OCI-LY7 (cell line): Measurements from ENCODE around the gene CCDC88B. TPM values are rescaled to one million over a fixed set of nuclear protein-coding genes. Genes with fewer than 3 reads are reported as not detected.

Experiments
- BruUV-seq: library from RNA; stranded (reverse); fragments of 400-500 nt; replicated peaks from 2 replicates; lab custom pipeline; 2021; lab: Mats Ljungman, UMichigan
- CTCF ChIA-PET: fragments of 300-600 bp; sonication (Branson Sonifier 250); formaldehyde crosslinking; loops from one replicate; lab custom pipeline; 2022; ENCODE audit warnings: antibody characterized with exemption; ENCODE audit not compliant: unreplicated experiment; lab: Charles Lee
- POLR2A ChIA-PET: fragments of 300-600 bp; sonication (Branson Sonifier 250); formaldehyde crosslinking; loops from one replicate; lab custom pipeline; 2022; ENCODE audit warnings: antibody characterized with exemption; lab: Charles Lee
- DNase-seq: peaks from one replicate; pipeline ENCODE4 v3.0.0-alpha.2; 2015; ENCODE audit warnings: low spot score
- H2AFZ ChIP-seq: fragments of 200-600 bp; sonication (generic), shearing (Covaris generic); 2 replicates; pipeline ENCODE4 v1.6.1; 2014; ENCODE audit warnings: mild to moderate bottlenecking, antibody characterized with exemption, low read length, moderate library complexity
- H3K27ac ChIP-seq: fragments of 200-600 bp; sonication (generic); 2 replicates; pipeline ENCODE4 v1.5.1; 2014; ENCODE audit warnings: mixed run types, low read depth, mild to moderate bottlenecking, moderate library complexity, low read length, inconsistent platforms; ENCODE audit not compliant: poor library complexity, severe bottlenecking
- H3K36me3 ChIP-seq: fragments of 200-600 bp; sonication (generic); 2 replicates; pipeline ENCODE4 v1.6.1; 2014; ENCODE audit warnings: mild to moderate bottlenecking, antibody characterized with exemption, low read length, moderate library complexity, mixed read lengths; ENCODE audit not compliant: insufficient read depth
- H3K4me1 ChIP-seq: fragments of 200-600 bp; sonication (generic); 2 replicates; pipeline ENCODE4 v1.5.1; 2014; ENCODE audit warnings: mild to moderate bottlenecking, low read length; ENCODE audit not compliant: insufficient read depth, poor library complexity, severe bottlenecking
- H3K4me2 ChIP-seq: fragments of 200-600 bp; sonication (generic); 2 replicates; pipeline ENCODE4 v1.6.1; 2014; ENCODE audit warnings: mild to moderate bottlenecking, low read length
- H3K4me3 ChIP-seq: fragments of 200-600 bp; sonication (generic); 2 replicates; pipeline ENCODE4 v1.5.1; 2014; ENCODE audit warnings: mild to moderate bottlenecking, low read depth, low read length; ENCODE audit not compliant: poor library complexity, severe bottlenecking
- H3K79me2 ChIP-seq: fragments of 200-600 bp; sonication (generic); 2 replicates; pipeline ENCODE4 v1.6.1; 2016; ENCODE audit warnings: low read depth, mild to moderate bottlenecking, low read length, moderate library complexity, mixed read lengths; ENCODE audit not compliant: insufficient read depth
- H3K9me2 ChIP-seq: fragments of 200-600 bp; sonication (generic); 2 replicates; pipeline ENCODE4 v1.6.1; 2016; ENCODE audit warnings: mild to moderate bottlenecking, low read length, mixed read lengths; ENCODE audit not compliant: insufficient read depth
- H3K9me3 ChIP-seq: fragments of 200-600 bp; sonication (generic); 2 replicates; pipeline ENCODE4 v1.6.1; 2014; ENCODE audit warnings: mild to moderate bottlenecking, mixed run types, low read length, mixed read lengths
- H4K20me1 ChIP-seq: fragments of 200-600 bp; sonication (generic); 2 replicates; pipeline ENCODE4 v1.6.1; 2014; ENCODE audit warnings: mild to moderate bottlenecking, antibody characterized with exemption, low read length, moderate library complexity, mixed read lengths; ENCODE audit not compliant: insufficient read depth
- EZH2phosphoT487 ChIP-seq: fragments of 200-600 bp; sonication (generic); IDR thresholded peaks from 2 replicates; pipeline ENCODE4 v1.6.1; 2018; ENCODE audit warnings: low read depth, borderline replicate concordance, mild to moderate bottlenecking, mixed run types, antibody characterized with exemption, low read length, moderate library complexity, mixed read lengths
- intact Hi-C: fragments of 100-400 bp; cut with micrococcal nuclease; formaldehyde crosslinking; loops from one replicate; pipeline ENCODE4 v1.10.0; 2022; ENCODE audit not compliant: unreplicated experiment
- total RNA-seq, 2 experiments: library from RNA; depleted of rRNA in 1 of 2; stranded (reverse); fragments of >200 nt in 1 of 2; shearing (Covaris generic) in 1 of 2; gene quantifications; 2 replicates each; pipeline ENCODE4 v1.2.3, GENCODE V29; 2014 to 2022
- TF ChIP-seq, protein P1 (sequence below): fragments of 200-600 bp; sonication (generic); conservative IDR thresholded peaks from 2 replicates; pipeline ENCODE4 v1.5.1; 2014; ENCODE audit warnings: mild to moderate bottlenecking, antibody characterized with exemption, low read length, moderate library complexity, mixed read lengths

Gene CCDC88B
- total RNA-seq, 2 experiments from 2014 or later, result 40.7 to 67.2 TPM

DNA sequence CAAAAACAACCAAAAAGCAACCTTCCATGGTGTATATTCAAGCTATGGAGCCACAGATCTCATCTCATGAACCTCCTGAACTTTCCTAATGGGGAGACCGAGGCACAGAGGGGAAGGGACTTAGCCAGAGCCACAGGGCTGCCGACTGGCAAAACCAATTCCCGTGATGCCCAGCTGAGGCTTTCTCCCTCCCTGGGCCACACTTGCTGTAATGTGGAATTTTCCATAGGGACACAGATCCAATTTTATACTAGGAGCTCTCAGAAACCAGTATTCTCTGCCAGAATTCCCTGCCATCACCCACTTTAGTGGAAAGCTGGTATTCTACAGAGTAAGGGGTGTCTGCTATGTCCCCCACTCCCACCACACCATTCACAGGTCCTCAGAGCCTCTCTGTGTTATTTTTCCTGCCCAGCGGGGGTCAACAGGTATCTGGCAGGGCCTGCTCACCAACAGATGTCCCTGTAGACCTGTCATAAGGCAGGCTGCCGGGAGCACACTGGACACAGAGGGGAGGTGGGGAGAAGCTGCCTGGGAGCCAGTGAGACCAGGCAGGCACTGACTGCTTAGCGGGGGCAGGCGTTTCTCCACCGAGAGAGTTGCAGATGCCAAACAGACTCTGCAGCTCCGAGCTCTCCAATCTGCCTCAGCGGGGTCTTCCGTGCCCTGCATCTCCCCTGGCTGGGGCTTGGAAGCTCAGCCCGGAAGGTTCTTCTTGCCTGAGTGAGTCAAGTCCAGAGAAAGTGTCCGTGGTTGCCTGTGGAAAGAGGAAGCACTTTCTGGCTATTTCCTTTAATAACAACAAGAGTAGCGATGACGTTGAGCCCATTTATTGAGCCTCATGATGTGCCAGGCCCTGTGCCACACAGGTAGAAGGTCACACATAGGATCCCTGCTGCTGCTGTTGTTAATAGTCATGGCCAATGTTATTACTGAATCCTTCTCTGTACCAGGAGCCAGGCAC, 45.3 kb downstream of the CCDC88B start:
- POLR2A ChIA-PET, result interaction anchor here (0.6 to 1.2 kb wide), 2 partner anchors 20 to 251 kb away, joined by 3 to 4 read pairs; no protein-coding TSS in a partner anchor
- Histone ChIP-seq H3K4me2 (peak overlapping the region; percentile 6; the same call in 1 of the 2 replicates), H2AFZ (peak overlapping the region; percentile 14; the same call in 1 of the 2 replicates), H3K27ac (no peak overlapping the region), H3K4me1 (peaks cover 15% of the 10 kb centered on the region), H3K36me3 (no peaks in the 10 kb centered on the region), H3K79me2 (no peaks in the 10 kb centered on the region), H3K9me2 (no peaks in the 10 kb centered on the region), H3K4me3 (no peak overlapping the region), H4K20me1 (no peaks in the 10 kb centered on the region), H3K9me3 (no peaks in the 10 kb centered on the region)
- CTCF ChIA-PET, result interaction anchor here (1.3 kb wide), 1 partner anchor 29 kb away, joined by 3 read pairs; no protein-coding TSS in a partner anchor
- TF ChIP-seq, protein P1, sequence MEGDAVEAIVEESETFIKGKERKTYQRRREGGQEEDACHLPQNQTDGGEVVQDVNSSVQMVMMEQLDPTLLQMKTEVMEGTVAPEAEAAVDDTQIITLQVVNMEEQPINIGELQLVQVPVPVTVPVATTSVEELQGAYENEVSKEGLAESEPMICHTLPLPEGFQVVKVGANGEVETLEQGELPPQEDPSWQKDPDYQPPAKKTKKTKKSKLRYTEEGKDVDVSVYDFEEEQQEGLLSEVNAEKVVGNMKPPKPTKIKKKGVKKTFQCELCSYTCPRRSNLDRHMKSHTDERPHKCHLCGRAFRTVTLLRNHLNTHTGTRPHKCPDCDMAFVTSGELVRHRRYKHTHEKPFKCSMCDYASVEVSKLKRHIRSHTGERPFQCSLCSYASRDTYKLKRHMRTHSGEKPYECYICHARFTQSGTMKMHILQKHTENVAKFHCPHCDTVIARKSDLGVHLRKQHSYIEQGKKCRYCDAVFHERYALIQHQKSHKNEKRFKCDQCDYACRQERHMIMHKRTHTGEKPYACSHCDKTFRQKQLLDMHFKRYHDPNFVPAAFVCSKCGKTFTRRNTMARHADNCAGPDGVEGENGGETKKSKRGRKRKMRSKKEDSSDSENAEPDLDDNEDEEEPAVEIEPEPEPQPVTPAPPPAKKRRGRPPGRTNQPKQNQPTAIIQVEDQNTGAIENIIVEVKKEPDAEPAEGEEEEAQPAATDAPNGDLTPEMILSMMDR, result no peak
- TF ChIP-seq EZH2phosphoT487, result no peak
- peak; percentile 42 for DNase-seq
- intact Hi-C loops, result no loop called here
- no TSS peak for BruUV-seq

DNA sequence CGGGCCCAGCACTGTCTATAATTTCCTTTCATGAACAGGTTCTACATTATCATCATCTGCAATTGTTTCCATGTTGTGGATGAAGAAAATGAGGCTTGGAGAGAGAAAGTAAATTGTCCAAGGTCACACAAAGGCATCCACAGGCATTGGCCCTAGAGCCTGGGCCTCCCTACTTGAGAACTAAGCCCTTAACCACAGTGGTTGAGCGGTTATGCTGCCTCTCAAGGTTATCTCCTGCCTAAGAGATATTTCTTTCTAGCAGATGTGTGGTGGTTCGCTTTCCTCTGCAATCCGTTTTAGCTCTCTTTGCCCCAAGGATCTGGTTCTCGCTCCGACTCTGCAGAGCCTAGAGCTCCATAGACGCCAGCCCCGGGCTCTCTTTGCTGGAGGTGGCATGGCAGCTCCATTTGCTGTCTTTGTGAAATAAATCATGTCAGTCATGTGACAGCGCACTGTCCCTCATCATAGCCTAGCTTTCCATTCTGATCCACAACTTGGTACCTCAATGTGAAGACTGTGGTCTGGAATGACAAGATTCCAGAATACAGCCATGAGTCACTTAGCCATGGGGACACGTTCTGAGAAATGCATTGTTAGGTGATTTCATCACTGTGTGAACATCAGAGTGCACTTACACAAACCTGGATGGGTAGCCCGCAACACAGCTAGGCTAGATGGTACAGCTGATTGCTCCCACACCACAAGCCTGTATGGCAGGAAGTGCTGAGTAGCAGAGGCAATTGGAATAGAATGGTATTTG, 46.1 kb downstream of the CCDC88B start:
- TF ChIP-seq EZH2phosphoT487, result no peak
- TF ChIP-seq, protein P1, result no peak
- Histone ChIP-seq H4K20me1 (no peaks in the 10 kb centered on the region), H3K79me2 (no peaks in the 10 kb centered on the region), H3K27ac (no peak overlapping the region), H3K36me3 (no peaks in the 10 kb centered on the region), H3K4me3 (no peak overlapping the region), H2AFZ (peak overlapping the region; percentile 14; the same call in 1 of the 2 replicates), H3K9me2 (no peaks in the 10 kb centered on the region), H3K9me3 (no peaks in the 10 kb centered on the region), H3K4me1 (peaks cover 15% of the 10 kb centered on the region), H3K4me2 (peak overlapping the region; percentile 6; the same call in 1 of the 2 replicates)
- no TSS peak for BruUV-seq
- CTCF ChIA-PET, result interaction anchor here (1.3 kb wide), 1 partner anchor 29 kb away, joined by 3 read pairs; no protein-coding TSS in a partner anchor
- intact Hi-C loops, result no loop called here
- no peak for DNase-seq
- POLR2A ChIA-PET, result interaction anchor here (0.7 to 1.2 kb wide), 2 partner anchors 19 to 31 kb away, joined by 3 read pairs; no protein-coding TSS in a partner anchor
